Mesodermal cell (in vitro differentiated cells): Measurements from ENCODE around the gene AQP2.
A peak's percentile ranks its signal among the peaks of the same experiment; 100 is the strongest.

Experiments used
- H3K27ac ChIP-seq: 2 replicates; pipeline ENCODE4 v1.7.0; 2013; ENCODE audit warnings: mild to moderate bottlenecking, low read depth, low read length, moderate library complexity; ENCODE audit not compliant: severe bottlenecking
- H3K36me3 ChIP-seq: 2 replicates; pipeline ENCODE4 v1.7.1; 2013; ENCODE audit warnings: mild to moderate bottlenecking, low read length, moderate library complexity; ENCODE audit not compliant: control insufficient read depth, insufficient read depth
- H3K4me1 ChIP-seq: one replicate; pipeline ENCODE4 v1.7.1; 2013; ENCODE audit warnings: mild to moderate bottlenecking, low read length; ENCODE audit not compliant: insufficient read depth, control insufficient read depth, poor library complexity, severe bottlenecking
- H3K4me3 ChIP-seq: 2 replicates; pipeline ENCODE4 v1.7.0; 2013; ENCODE audit warnings: low read length, control low read depth, mild to moderate bottlenecking; ENCODE audit not compliant: insufficient read depth, poor library complexity, severe bottlenecking; ENCODE audit errors: extremely low read depth
- H3K9me3 ChIP-seq: 2 replicates; pipeline ENCODE4 v1.7.1; 2013; ENCODE audit warnings: mild to moderate bottlenecking, low read length, moderate library complexity; ENCODE audit not compliant: control insufficient read depth
- WGBS, 2 experiments: methylation state at CpG; one replicate each; pipeline ENCODE4 v1.1.5; 2013; ENCODE audit warnings: missing lambda C conversion rate in 2 of 2; ENCODE audit not compliant: insufficient coverage in 2 of 2; 5-methylcytosine and 5-hydroxymethylcytosine counted together

The AQP2 gene

DNA sequence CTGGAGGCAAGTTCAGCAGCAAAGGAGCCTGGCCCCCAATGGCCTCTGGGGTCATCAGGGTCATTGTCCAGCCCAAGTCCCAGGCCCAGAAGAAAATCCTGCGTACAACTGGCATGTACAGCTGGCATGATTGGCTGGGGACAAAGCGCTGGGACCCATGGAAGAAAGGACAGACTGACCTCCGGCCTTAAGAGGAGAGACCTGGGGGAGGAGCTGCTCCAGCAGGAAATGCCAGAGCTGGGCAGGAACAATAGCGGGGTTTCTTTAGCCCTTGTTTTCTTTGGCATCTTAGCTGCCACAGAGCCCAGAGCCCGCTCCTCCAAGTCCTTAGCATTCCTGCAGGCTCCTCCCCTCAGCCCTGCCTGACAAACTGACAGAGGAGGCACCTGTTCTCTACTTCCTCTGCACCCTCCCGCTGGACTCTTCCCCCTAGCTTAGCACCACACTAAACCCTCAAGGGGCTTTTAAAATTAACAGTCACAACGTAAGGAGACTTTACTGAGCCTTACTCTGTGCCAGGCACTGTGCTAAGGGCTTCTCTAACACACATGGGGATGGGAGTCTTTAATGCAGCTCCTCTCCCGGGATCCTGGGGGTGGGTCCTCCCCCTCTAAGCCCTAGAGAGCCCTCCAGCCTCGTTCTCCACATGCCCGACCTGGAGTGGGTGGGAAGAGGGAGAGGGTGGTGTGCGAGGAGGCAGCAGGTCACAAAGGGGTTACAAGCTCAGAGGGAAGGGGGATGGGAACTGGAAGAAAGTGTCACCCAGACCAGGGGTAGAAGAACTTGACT, 9.3 kb downstream of the AQP2 start:
- Histone ChIP-seq H3K27ac (no peak overlapping the region), H3K4me1 (peaks cover 10% of the 10 kb centered on the region), H3K4me3 (no peak overlapping the region), H3K9me3 (no peaks in the 10 kb centered on the region), H3K36me3 (no peaks in the 10 kb centered on the region)
- WGBS, 2 experiments: 23% methylated on average over 10 to 11 of the region's 11 CpGs

- no peak overlapping the region for H3K4me3 ChIP-seq
- H3K36me3 ChIP-seq: no peaks in the 10 kb centered on the region
- H3K4me1 ChIP-seq: peaks cover 10% of the 10 kb centered on the region
- H3K9me3 ChIP-seq: no peaks in the 10 kb centered on the region
- no peak overlapping the region for H3K27ac ChIP-seq
- WGBS, 2 experiments: 53 to 63% methylated on average over 4 to 6 of the region's 13 CpGs
Measured at GRCh38 chr12:49960474-49961110, 10.1 kb downstream of the AQP2 start.

DNA sequence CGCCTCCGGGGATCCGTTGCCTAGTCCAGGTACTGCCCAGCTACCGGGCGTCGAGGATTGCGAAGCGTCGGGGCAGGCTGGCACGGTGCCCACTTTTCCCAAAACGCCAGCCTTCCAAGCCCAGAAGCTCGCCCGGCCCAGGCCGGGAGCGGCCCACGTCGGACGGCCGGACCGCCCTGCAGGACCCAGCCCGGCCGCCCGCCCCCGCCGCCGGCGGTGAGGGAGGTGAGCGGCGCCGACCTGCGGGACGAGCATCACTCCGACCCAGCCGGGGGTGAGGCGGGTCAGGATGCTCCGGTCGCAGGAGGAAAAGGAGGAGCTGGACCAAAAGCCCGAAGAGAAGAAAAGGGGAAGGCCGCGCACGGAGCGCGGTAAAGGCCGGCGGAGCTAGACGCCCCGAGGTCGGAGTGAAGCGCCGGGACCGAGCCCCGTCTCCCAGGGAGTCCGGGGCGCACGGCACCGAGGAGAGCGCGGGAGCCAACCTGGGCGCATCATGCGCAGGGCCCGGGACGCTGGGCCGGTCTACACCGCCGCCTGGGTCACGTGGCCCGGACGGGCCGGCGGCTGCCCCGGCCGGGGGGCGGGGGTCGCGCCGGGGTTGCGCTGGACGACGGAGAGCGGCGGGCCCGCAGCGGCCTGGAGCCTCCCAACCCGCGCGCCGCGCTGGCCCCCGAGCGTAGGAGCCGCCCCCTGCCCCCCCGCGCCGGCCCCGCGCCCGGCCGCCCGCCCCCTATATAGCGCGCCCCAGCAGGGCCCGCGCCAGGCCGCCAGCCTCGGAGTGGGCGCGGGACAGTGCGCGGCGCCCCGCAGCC, 10.8 kb downstream of the AQP2 start, which contains the start of gene AQP5:
AQP5 (plus strand) TSS at position 762 of the 812 bp plus-strand sequence. CDS start 146 bp downstream, outside the sequence.
- H3K4me1 ChIP-seq: peaks cover 10% of the 10 kb centered on the region
- peak within 1 kb of the TSS; percentile 31 for H3K4me3 ChIP-seq
- no peak within 1 kb of the TSS for H3K27ac ChIP-seq
- WGBS, 2 experiments: 6 to 8% methylated on average over 80 to 94 of the region's 111 CpGs
- no peaks in the 10 kb centered on the region for H3K9me3 ChIP-seq
- no peaks in the 10 kb centered on the region for H3K36me3 ChIP-seq

DNA sequence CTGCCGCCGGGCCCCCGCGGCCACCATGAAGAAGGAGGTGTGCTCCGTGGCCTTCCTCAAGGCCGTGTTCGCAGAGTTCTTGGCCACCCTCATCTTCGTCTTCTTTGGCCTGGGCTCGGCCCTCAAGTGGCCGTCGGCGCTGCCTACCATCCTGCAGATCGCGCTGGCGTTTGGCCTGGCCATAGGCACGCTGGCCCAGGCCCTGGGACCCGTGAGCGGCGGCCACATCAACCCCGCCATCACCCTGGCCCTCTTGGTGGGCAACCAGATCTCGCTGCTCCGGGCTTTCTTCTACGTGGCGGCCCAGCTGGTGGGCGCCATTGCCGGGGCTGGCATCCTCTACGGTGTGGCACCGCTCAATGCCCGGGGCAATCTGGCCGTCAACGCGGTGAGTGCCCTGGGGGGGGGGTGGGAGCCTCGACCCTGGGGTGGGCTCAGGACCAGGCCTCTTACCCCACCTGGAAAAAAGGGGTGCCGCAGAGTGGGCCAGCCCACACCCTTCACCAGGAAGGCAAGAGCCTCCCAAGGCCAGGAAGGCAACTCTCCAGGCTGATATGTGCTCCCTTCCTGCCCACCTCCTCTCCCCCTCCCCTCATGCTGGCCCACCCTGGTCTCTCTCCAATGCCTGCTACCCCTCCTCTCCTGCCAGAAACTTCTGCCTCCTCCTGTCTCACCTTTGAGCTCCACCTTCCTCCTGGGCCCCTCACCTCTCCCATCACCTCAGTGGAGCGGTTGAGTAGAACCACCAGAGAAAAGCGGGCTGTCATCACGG, 11.6 kb downstream of the AQP2 start:
- peaks cover 12% of the 10 kb centered on the region for H3K4me1 ChIP-seq
- no peaks in the 10 kb centered on the region for H3K36me3 ChIP-seq
- no peaks in the 10 kb centered on the region for H3K9me3 ChIP-seq
- 67 to 69% methylated on average over 34 of the region's 37 CpGs for WGBS, 2 experiments
- no peak overlapping the region for H3K27ac ChIP-seq
- no peak overlapping the region for H3K4me3 ChIP-seq

DNA sequence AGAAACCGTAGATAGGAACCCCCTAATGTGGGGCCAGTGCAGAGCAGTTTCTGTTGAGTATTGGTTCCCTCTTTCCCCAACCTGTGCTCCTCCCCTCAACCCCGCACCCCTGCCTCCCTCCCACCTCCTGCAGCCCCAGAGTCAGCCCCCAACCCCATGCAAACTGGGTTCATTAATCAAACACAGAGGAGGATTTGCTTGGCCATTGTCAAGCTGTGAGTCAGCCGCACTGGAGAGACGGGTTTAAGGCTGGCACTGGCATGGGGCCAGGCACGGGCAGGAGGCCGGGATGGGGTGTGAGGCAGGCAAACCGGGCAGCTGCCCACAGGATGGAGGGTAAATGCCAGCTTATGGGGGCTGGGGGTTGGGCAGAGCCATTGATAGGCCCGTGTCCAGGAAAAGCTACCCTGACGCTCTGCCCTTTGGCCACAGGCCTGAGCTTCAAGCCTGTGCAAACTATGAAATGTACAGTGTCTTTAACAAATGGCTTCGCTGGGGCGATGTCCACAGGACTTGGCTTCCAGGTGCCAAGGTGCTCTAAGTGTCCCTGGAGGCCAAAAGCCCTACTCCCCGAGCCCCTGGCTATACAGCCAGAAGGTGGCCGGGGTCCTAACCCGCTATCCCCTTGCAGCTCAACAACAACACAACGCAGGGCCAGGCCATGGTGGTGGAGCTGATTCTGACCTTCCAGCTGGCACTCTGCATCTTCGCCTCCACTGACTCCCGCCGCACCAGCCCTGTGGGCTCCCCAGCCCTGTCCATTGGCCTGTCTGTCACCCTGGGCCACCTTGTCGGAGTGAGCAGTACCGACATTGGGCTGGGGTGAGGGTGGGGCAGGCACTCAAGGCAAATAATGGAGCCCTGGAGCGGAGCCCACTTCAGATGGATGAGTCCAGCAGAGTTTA, 12.6 kb downstream of the AQP2 start:
- Histone ChIP-seq H3K9me3 (no peaks in the 10 kb centered on the region), H3K27ac (no peak overlapping the region), H3K4me1 (peaks cover 17% of the 10 kb centered on the region), H3K36me3 (no peaks in the 10 kb centered on the region), H3K4me3 (no peak overlapping the region)
- 88 to 91% methylated on average over 20 to 21 of the region's 21 CpGs for WGBS, 2 experiments

- Histone ChIP-seq H3K36me3 (no peaks in the 10 kb centered on the region), H3K4me1 (peaks cover 17% of the 10 kb centered on the region), H3K9me3 (no peaks in the 10 kb centered on the region), H3K27ac (no peak overlapping the region), H3K4me3 (no peak overlapping the region)
- WGBS, 2 experiments: 90 to 91% methylated on average over 11 to 16 of the region's 17 CpGs
Measured at GRCh38 chr12:49963976-49964815, 13.7 kb downstream of the AQP2 start.

- no peak overlapping the region for H3K27ac ChIP-seq
- H3K9me3 ChIP-seq: no peaks in the 10 kb centered on the region
- 74 to 89% methylated on average over 10 to 11 of the region's 13 CpGs for WGBS, 2 experiments
- no peak overlapping the region for H3K4me3 ChIP-seq
- peaks cover 10% of the 10 kb centered on the region for H3K4me1 ChIP-seq
- H3K36me3 ChIP-seq: no peaks in the 10 kb centered on the region
Measured at GRCh38 chr12:49964849-49965624, 14.5 kb downstream of the AQP2 start.

DNA sequence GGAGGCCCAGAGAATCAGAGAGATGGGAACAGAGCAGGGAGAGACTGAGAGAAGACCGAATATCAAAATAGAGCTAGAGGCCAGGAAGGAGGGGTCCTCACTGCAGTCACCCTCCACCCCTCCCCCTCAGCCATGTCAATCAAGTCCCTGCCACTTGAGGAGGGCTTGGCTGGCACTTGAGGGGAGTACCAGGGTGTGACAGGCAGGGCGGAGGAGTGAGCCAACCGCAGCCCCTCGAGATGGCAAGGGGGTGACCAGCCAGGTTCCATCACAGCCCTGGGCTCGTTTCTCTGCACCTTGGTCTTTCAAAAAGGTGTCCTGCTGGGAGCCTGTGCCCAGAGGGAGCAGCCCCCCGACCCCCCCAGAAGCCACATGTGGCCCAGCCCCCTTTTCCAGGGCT, 15.3 kb downstream of the AQP2 start:
- 74 to 80% methylated on average over 2 to 5 of the region's 6 CpGs for WGBS, 2 experiments
- H3K27ac ChIP-seq: no peak overlapping the region
- no peaks in the 10 kb centered on the region for H3K36me3 ChIP-seq
- H3K9me3 ChIP-seq: no peaks in the 10 kb centered on the region
- peaks cover 7% of the 10 kb centered on the region for H3K4me1 ChIP-seq
- H3K4me3 ChIP-seq: no peak overlapping the region
